BLaER1 treated with 17β-estradiol and CSF1 and Interleukin-3, amounts not matched to agents 10 nM and 100 nM (cell line): ENCODE data around the gene MRPS18A.

Source experiments
- H3K27ac ChIP-seq, 11 experiments: shearing (Covaris generic); formaldehyde crosslinking; 2 replicates each; pipeline ENCODE4 v1.8.1; 2022
- H3K27me3 ChIP-seq, 11 experiments: shearing (Covaris generic); formaldehyde crosslinking; 2 replicates each; pipeline ENCODE4 v1.8.1; 2022
- H3K36me3 ChIP-seq, 11 experiments: shearing (Covaris generic); formaldehyde crosslinking; 2 replicates each; pipeline ENCODE4 v1.8.1; 2022
- H3K4me1 ChIP-seq, 10 experiments: shearing (Covaris generic); formaldehyde crosslinking; 2 replicates each; pipeline ENCODE4 v1.8.1; 2022
- H3K4me2 ChIP-seq, 11 experiments: shearing (Covaris generic); formaldehyde crosslinking; 2 replicates each; pipeline ENCODE4 v1.8.1; 2022
- H3K4me3 ChIP-seq, 10 experiments: shearing (Covaris generic); formaldehyde crosslinking; 2 replicates each; pipeline ENCODE4 v1.8.1; 2022
- H3K9ac ChIP-seq, 11 experiments: shearing (Covaris generic); formaldehyde crosslinking; 2 replicates each; pipeline ENCODE4 v1.8.1; 2022
- H3K9me3 ChIP-seq, 11 experiments: shearing (Covaris generic); formaldehyde crosslinking; replicated peaks in 1 of 11; 2 replicates each; pipeline ENCODE4 v1.8.1; 2022
- H4K20me1 ChIP-seq, 11 experiments: shearing (Covaris generic); formaldehyde crosslinking; 2 replicates each; pipeline ENCODE4 v1.8.1; 2022
- Cebpa-rat ChIP-seq, 11 experiments: shearing (Covaris generic); IDR thresholded peaks; 2 replicates each; pipeline ENCODE4 v1.8.1; 2022

Gene MRPS18A

DNA sequence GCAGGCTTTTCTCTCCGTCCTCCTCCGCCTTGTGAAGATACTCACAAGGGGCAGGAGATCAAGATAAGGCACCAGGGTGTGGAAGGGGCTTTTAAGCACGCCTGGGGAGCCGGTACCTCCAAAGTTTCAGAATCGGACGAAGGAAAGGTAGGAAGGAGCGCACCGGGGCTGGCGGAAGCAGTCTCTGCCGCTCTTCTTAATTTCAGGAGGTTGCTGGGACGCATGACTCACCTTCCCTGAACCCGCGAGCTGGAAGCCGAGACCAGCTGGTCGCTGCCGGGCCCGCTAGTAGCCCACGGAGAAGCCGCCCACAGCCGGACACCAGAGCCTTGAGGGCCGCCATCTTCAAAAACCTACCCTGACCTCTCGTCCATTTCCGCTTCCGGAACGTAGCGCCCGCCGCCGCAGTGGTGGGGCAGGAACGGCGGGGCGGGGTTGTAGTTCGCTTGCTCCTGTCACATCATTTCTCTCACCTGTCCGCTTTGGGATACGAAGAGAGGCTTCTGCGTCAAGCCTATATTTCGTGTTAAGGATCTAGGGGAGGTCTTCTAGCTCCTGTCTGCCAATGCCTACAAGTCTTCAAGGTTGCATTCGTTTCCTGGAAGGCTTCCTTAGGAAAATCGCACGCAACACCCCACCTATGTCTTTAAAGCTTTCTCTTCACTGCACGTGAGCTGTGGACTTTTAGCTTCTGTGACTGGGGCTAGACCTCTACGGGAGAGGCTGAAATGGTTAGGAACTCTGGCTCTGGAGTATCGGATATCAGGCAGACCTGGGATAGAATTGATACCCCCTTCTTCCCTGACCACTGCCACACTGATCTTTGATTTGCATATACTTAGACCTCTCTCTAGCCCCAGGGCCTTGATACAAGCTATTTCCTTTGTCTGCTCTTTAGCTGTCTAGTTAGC is at the start of gene MRPS18A:
Gene MRPS18A, minus strand, starts transcription at position 355 of the 911 bp plus-strand sequence. Its CDS starts 12 bp downstream, at position 343.
- H3K27ac ChIP-seq: peak within 1 kb of the TSS; percentile 80 to 91 (median 85)
- H4K20me1 ChIP-seq: peaks cover 4 to 39% (median 24%) of the 10 kb centered on the region in 11 experiments; a peak in 19 of 22 replicates
- H3K4me3 ChIP-seq: peak within 1 kb of the TSS; percentile 74 to 94 (median 86)
- H3K36me3 ChIP-seq: peaks cover 0 to 20% (median 11%) of the 10 kb centered on the region in 11 experiments; a peak in 19 of 22 replicates
- no peaks in the 10 kb centered on the region for H3K27me3 ChIP-seq
- TF ChIP-seq Cebpa-rat (IDR thresholded peaks at IDR 0.05): no peak
- no peaks in the 10 kb centered on the region for H3K9me3 ChIP-seq
- peaks cover 41 to 54% (median 46%) of the 10 kb centered on the region in 10 experiments for H3K4me1 ChIP-seq
- peak within 1 kb of the TSS; percentile 79 to 93 (median 87) for H3K9ac ChIP-seq
- peak within 1 kb of the TSS; percentile 83 to 97 (median 92) for H3K4me2 ChIP-seq

DNA sequence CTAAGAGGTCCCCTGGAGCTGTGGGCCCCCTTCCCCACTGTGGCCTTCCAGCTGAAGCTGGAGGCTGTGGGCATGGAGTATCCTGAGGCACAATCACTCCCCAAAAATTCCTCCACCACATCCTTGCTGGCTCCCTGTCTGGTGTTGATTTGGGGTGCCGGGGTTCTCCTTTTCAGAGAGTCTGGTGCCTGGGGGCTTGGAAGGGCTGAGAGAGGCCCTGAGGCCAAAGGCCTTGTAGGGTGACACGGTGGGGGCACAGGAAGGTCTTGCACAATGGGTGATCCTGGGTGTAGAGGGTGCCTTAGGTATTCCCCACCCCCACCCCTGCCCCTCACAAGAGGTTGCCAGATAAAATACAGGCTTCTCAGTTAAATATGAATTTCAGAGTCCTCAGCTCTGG is 49.3 kb upstream of the MRPS18A start:
- H3K27ac ChIP-seq: peak overlapping the region in 4 of 11 experiments; percentile 12 to 55 (median 38); a peak in 5 of 22 replicates
- TF ChIP-seq Cebpa-rat (IDR thresholded peaks at IDR 0.05): no peak
- H3K9me3 ChIP-seq: peaks cover 3 to 9% (median 5%) of the 10 kb centered on the region in 11 experiments; a peak in 18 of 22 replicates
- peak overlapping the region in 5 of 11 experiments; percentile 33 to 72 (median 60); a peak in 7 of 22 replicates for H3K4me2 ChIP-seq
- H3K36me3 ChIP-seq: no peaks in the 10 kb centered on the region
- no peak overlapping the region for H3K4me3 ChIP-seq
- H3K27me3 ChIP-seq: no peaks in the 10 kb centered on the region
- peaks cover 20 to 51% (median 30%) of the 10 kb centered on the region in 10 experiments for H3K4me1 ChIP-seq
- H4K20me1 ChIP-seq: no peaks in the 10 kb centered on the region
- H3K9ac ChIP-seq: no peak overlapping the region

GRCh38 chr6:43736211-43736786 is 48.7 kb upstream of the MRPS18A start:
- H3K27me3 ChIP-seq: no peaks in the 10 kb centered on the region
- no peaks in the 10 kb centered on the region for H4K20me1 ChIP-seq
- H3K4me1 ChIP-seq: peaks cover 20 to 51% (median 30%) of the 10 kb centered on the region in 10 experiments
- H3K36me3 ChIP-seq: no peaks in the 10 kb centered on the region
- TF ChIP-seq Cebpa-rat (IDR thresholded peaks at IDR 0.05): no peak
- peak overlapping the region in 5 of 11 experiments; percentile 12 to 37 (median 28); a peak in 5 of 22 replicates for H3K27ac ChIP-seq
- H3K4me2 ChIP-seq: peak overlapping the region in 5 of 11 experiments; percentile 14 to 72 (median 20); a peak in 6 of 22 replicates
- H3K4me3 ChIP-seq: no peak overlapping the region
- H3K9me3 ChIP-seq: peaks cover 6 to 14% (median 10%) of the 10 kb centered on the region in 11 experiments
- H3K9ac ChIP-seq: no peak overlapping the region

DNA sequence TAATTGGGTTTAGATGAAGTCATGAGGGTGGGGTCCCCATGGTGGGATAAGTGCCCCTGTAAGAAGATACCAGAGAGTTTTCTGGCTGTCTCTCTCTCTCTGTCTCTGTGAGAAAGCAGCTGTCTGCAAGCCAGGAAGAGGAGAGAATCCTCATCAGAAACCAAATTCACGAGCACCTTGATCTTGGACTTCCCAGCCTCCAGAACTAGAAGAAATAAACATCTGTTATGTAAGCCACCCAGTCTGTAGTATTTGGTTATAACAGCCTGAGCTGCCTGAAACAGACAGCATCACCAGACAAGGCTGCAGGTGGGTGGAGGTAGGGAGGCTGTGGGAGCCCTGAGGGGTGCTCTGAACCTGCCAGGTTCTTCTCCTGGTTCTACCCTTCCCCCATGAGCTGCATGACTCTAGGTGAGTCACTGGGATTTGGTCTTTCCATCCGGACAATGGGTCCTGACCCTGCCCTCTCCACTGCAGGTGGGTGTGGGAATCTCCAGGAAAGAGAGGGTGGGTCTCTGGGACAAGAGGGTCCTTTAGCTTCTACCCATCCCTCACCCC is 48.1 kb upstream of the MRPS18A start:
- no peak for TF ChIP-seq Cebpa-rat (IDR thresholded peaks at IDR 0.05)
- Histone ChIP-seq H4K20me1 (no peaks in the 10 kb centered on the region), H3K9ac (no peak overlapping the region), H3K4me1 (peaks cover 20 to 47% (median 27%) of the 10 kb centered on the region in 10 experiments), H3K9me3 (peaks cover 11 to 20% (median 16%) of the 10 kb centered on the region in 11 experiments), H3K36me3 (no peaks in the 10 kb centered on the region; a peak in 1 of 22 replicates), H3K27me3 (no peaks in the 10 kb centered on the region), H3K27ac (peak overlapping the region in 3 of 11 experiments; percentile 21 to 33 (median 31); a peak in 3 of 22 replicates), H3K4me3 (no peak overlapping the region), H3K4me2 (no peak overlapping the region)

DNA sequence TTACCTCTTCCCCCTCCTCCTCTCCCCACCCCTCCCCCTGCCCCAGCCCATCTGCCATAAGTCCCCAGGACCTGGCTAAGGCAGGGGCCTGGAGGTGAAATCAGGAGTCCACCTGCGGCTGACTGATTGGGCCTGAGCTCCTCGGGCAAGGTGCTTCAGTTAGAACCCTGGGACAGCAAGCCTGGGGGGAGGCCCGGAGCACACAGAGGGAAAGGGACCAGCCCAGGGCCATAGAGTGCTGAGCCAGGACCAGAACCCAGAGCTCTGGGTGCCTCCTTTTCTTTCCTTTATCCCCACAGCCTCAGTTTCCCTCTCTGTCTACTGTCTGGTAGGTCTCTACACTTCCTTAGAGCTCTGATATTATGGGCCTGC is 46.7 kb upstream of the MRPS18A start:
- H3K9me3 ChIP-seq: peaks cover 23 to 32% (median 29%) of the 10 kb centered on the region in 11 experiments
- H3K36me3 ChIP-seq: no peaks in the 10 kb centered on the region; a peak in 1 of 22 replicates
- TF ChIP-seq Cebpa-rat (IDR thresholded peaks at IDR 0.05): no peak
- H3K4me1 ChIP-seq: peaks cover 20 to 41% (median 26%) of the 10 kb centered on the region in 10 experiments
- no peak overlapping the region for H3K4me3 ChIP-seq
- peak overlapping the region in 8 of 11 experiments; percentile 44 to 70 (median 58); a peak in 12 of 22 replicates for H3K27ac ChIP-seq
- H3K27me3 ChIP-seq: no peaks in the 10 kb centered on the region
- no peaks in the 10 kb centered on the region for H4K20me1 ChIP-seq
- peak overlapping the region in 3 of 11 experiments; percentile 18 to 46 (median 27); a peak in 4 of 22 replicates for H3K9ac ChIP-seq
- H3K4me2 ChIP-seq: peak overlapping the region in 10 of 11 experiments; percentile 13 to 69 (median 54); a peak in 15 of 22 replicates

DNA sequence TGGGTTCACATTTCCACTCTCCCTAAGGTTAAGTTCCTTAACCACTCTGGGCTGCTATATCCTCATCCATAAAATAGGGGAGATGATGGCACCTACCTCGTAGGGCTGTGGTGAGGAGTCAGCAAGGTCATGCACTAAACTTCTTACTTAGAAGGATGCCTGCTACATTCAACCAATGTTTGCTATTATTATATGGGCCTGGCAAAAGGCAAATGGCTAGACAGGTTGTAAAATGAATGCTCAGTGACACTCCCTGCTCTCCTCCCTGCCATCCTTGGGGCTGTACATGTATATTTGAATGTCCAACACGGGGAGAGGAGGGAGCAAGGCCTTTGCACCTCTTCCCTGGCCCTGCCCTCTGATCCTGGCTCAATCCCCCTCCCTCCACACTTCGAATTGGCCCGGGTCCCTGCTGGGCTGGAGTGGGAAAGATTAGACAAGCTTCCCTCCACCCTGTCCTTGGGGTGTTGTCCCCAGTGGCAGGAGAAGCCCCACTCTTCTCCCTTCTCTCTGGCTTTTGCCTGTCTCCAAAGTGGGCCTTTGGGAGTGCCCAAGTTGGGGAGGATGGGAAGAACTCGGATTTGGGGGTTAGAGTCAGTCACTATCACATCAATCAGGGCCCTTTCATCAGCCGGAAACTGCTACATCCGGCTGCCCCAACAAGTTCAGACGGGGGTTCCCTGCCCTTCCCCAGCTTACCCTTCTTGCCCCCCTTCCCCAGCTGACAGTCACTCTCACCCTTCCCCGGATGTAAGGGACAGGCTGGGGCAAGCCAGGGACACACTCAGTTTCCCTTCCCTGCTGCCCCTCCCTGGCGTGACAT is 46.1 kb upstream of the MRPS18A start:
- Histone ChIP-seq H3K9me3 (peaks cover 23 to 34% (median 30%) of the 10 kb centered on the region in 11 experiments), H3K4me1 (peaks cover 20 to 43% (median 26%) of the 10 kb centered on the region in 10 experiments), H4K20me1 (no peaks in the 10 kb centered on the region), H3K27me3 (no peaks in the 10 kb centered on the region), H3K4me2 (peak overlapping the region; percentile 3 to 69 (median 57); a peak in 20 of 22 replicates), H3K4me3 (no peak overlapping the region), H3K27ac (peak overlapping the region in 10 of 11 experiments; percentile 19 to 70 (median 54); a peak in 17 of 22 replicates), H3K9ac (peak overlapping the region in 6 of 11 experiments; percentile 9 to 46 (median 27); a peak in 5 of 22 replicates), H3K36me3 (no peaks in the 10 kb centered on the region; a peak in 1 of 22 replicates)
- TF ChIP-seq Cebpa-rat (IDR thresholded peaks at IDR 0.05): no peak

GRCh38 chr6:43730634-43731033 is 43.0 kb upstream of the MRPS18A start:
- Histone ChIP-seq H3K4me3 (no peak overlapping the region), H3K27me3 (no peaks in the 10 kb centered on the region), H4K20me1 (no peaks in the 10 kb centered on the region), H3K9ac (no peak overlapping the region), H3K27ac (no peak overlapping the region), H3K9me3 (peaks cover 23 to 37% (median 30%) of the 10 kb centered on the region in 11 experiments), H3K4me2 (no peak overlapping the region), H3K4me1 (peaks cover 24 to 52% (median 32%) of the 10 kb centered on the region in 10 experiments), H3K36me3 (no peaks in the 10 kb centered on the region; a peak in 1 of 22 replicates)
- TF ChIP-seq Cebpa-rat (IDR thresholded peaks at IDR 0.05): no peak

DNA sequence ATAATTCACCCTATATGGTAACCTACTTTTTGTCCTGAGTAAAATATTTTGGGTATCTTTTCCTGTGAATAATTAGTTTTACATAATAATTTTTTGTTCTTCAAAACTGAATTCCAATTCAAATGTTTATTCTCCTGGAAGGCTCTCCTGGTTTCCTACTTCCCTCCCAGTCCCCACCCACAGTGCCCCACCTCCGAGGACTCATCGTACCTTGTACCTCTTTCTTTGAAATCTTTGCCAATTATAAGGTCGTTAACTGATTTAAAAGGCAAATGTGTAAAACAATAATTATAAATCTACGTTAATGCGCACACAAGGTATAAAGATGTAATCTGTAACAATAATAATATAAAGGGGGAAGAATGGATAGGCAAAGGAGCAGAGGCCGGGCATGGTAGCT is 41.9 kb upstream of the MRPS18A start:
- peaks cover 23 to 37% (median 30%) of the 10 kb centered on the region in 11 experiments for H3K9me3 ChIP-seq
- no peak overlapping the region for H3K4me3 ChIP-seq
- H3K4me1 ChIP-seq: peaks cover 31 to 56% (median 37%) of the 10 kb centered on the region in 10 experiments
- TF ChIP-seq Cebpa-rat (IDR thresholded peaks at IDR 0.05): no peak
- no peaks in the 10 kb centered on the region for H4K20me1 ChIP-seq
- H3K27me3 ChIP-seq: no peaks in the 10 kb centered on the region
- H3K36me3 ChIP-seq: no peaks in the 10 kb centered on the region; a peak in 1 of 22 replicates
- H3K9ac ChIP-seq: no peak overlapping the region
- H3K4me2 ChIP-seq: no peak overlapping the region
- H3K27ac ChIP-seq: no peak overlapping the region
